ENCODE data around the gene CBARP.

- TF ChIP-seq CTCF (IDR thresholded peaks at IDR 0.05) (no peak), POLR2AphosphoS5 (IDR thresholded peaks at IDR 0.05) (no peak), EP300 (IDR thresholded peaks at IDR 0.05) (no peak)
Observed at GRCh38 chr19:1272423-1273262, 34.8 kb upstream of the CBARP start.

Data from esophagus muscularis mucosa (tissue), 4 donors.